ENCODE results near the gene CSRP1. TPM values are rescaled to one million over a fixed set of nuclear protein-coding genes. Genes with fewer than 3 reads are reported as not detected.
A peak's percentile ranks its signal among the peaks of the same experiment; 100 is the strongest.

The CSRP1 gene
- total and polyA plus RNA-seq, 9 of the 15 experiments (the other 6 are each of a cell fraction or from before 2014, with no cell fraction given) = 6.8 to 39.4 (median 23.7) TPM

- Histone ChIP-seq H3K9ac (ENCODE audit: insufficient read depth in 1 of 2, low read depth in 2 of 2, low read length in 2 of 2) (no peak overlapping the region), H3K27me3 (ENCODE audit: control insufficient read depth in 2 of 2, insufficient read depth in 2 of 2, low read length in 2 of 2) (peaks cover 0 to 20% of the 10 kb centered on the region in 2 experiments; a peak in 1 of 5 replicates), H2AFZ (ENCODE audit: low read depth, low read length) (no peak overlapping the region), H3K79me2 (ENCODE audit: control insufficient read depth, insufficient read depth, low read length) (no peaks in the 10 kb centered on the region), H3K27ac (ENCODE audit: extremely low read depth, low read depth, low read length) (no peak overlapping the region), H3K36me3 (ENCODE audit: control insufficient read depth, insufficient read depth, low read length) (no peaks in the 10 kb centered on the region), H4K20me1 (replicated peaks; ENCODE audit: control insufficient read depth, insufficient read depth, low read length) (no peaks in the 10 kb centered on the region), H3K4me2 (ENCODE audit: insufficient read depth, low read length) (no peak overlapping the region), H3K4me3 (no peak overlapping the region), H3K4me1 (replicated peaks in 1 of 2; ENCODE audit: control insufficient read depth in 2 of 2, insufficient read depth in 2 of 2, low read length in 2 of 2) (peaks cover 6 to 9% of the 10 kb centered on the region in 2 experiments; a peak in 4 of 5 replicates), H3K9me3 (replicated peaks; ENCODE audit: control insufficient read depth, insufficient read depth, low read depth, low read length) (no peaks in the 10 kb centered on the region), H3K9me1 (ENCODE audit: control insufficient read depth, insufficient read depth, low read length) (no peaks in the 10 kb centered on the region)
- no TSS peak for BruUV-seq (replicated peaks)
- FAIRE-seq = no peak
- ChIA-PET POLR2A (interaction anchor here (0.7 to 3.4 kb wide), 6 partner anchors 9 to 147 kb away, joined by 3 to 14 read pairs (median 4); no protein-coding TSS in a partner anchor), CTCF (ENCODE audit: low intra/inter-chr PET ratio) (no interaction called here)
- TF ChIP-seq SRSF7 (optimal IDR thresholded peaks at IDR 0.05; ENCODE audit: low read depth, low read length) (no peak), PREB (CRISPR knock-in tag; IDR thresholded peaks at IDR 0.05) (no peak), TOE1 (IDR thresholded peaks at IDR 0.05; ENCODE audit: borderline replicate concordance) (no peak), TOE1 (CRISPR knock-in tag; IDR thresholded peaks at IDR 0.05; ENCODE audit: borderline replicate concordance, low read depth) (no peak), ATF1 (CRISPR knock-in tag; IDR thresholded peaks at IDR 0.05) (no peak), ATF1 (tag; IDR thresholded peaks at IDR 0.05) (no peak), IFI16 (CRISPR knock-in tag; IDR thresholded peaks at IDR 0.05) (no peak), NFIC (IDR thresholded peaks at IDR 0.05) (0 out of 2 replicates have a peak, but pooled peaks have one; percentile 21), RBFOX2 (IDR thresholded peaks at IDR 0.05; ENCODE audit: low read depth, low read length) (no peak), RCOR1 (IDR thresholded peaks at IDR 0.05; ENCODE audit: borderline replicate concordance in 1 of 2, low read depth in 2 of 2, low read length in 2 of 2) (no peak), NUFIP1 (IDR thresholded peaks at IDR 0.05; ENCODE audit: partially characterized antibody) (no peak)
- no peak for ATAC-seq
- no peak for DNase-seq (ENCODE audit: extremely low read depth in 1 of 4, low spot score in 3 of 4)
- intact Hi-C loops (cut with micrococcal nuclease) = no loop called here
- 27% methylated on average over 10 of the region's 10 CpGs for WGBS (ENCODE audit: insufficient coverage, low coverage, missing lambda C conversion rate)
- in situ Hi-C loops (cut with MboI) = no loop called here
Measured at GRCh38 chr1:201501812-201502510, 5.0 kb downstream of the CSRP1 start.
